ENCODE results near the gene EPB42. TPM values are rescaled to one million over a fixed set of nuclear protein-coding genes. Genes with fewer than 3 reads are reported as not detected.

Gene EPB42
- total and polyA plus RNA-seq, 2 experiments from 2014 or later, result not detected

GRCh38 chr15:43193710-43194109 is 27.1 kb downstream of the EPB42 start:
- Mint-ChIP-seq H3K4me3 (no peak overlapping the region), H3K9me3 (peaks cover 7% of the 10 kb centered on the region; the same call in 2 of the 3 replicates), H3K27me3 (ENCODE audit: insufficient read depth, low read depth, poor library complexity) (no peaks in the 10 kb centered on the region), H3K27ac (no peak overlapping the region), H3K36me3 (ENCODE audit: low read depth) (peaks cover 26% of the 10 kb centered on the region), H3K4me1 (no peaks in the 10 kb centered on the region; the same call in 2 of the 3 replicates)
- Histone ChIP-seq H4K20me1 (replicated peaks; ENCODE audit: insufficient read depth) (no peaks in the 10 kb centered on the region), H3K27ac (ENCODE audit: low read depth) (no peak overlapping the region), H3K4me2 (no peak overlapping the region), H3K27me3 (ENCODE audit: insufficient read depth) (no peaks in the 10 kb centered on the region), H3K4me1 (ENCODE audit: insufficient read depth) (no peaks in the 10 kb centered on the region), H3K79me2 (replicated peaks; ENCODE audit: insufficient read depth) (no peaks in the 10 kb centered on the region), H3K9me2 (ENCODE audit: insufficient read depth) (no peaks in the 10 kb centered on the region), H2AFZ (no peak overlapping the region), H3K36me3 (ENCODE audit: insufficient read depth) (0 out of 2 replicates have a peak, but pooled peaks cover 7% of the 10 kb centered on the region), H3K4me3 (no peak overlapping the region), H3F3A (replicated peaks; ENCODE audit: low read depth) (no peaks in the 10 kb centered on the region)
- TF ChIP-seq ZNF331 (CRISPR knock-in tag; IDR thresholded peaks at IDR 0.05; ENCODE audit: low read depth) (no peak), ZNF462 (CRISPR knock-in tag; IDR thresholded peaks at IDR 0.05) (no peak), REST (IDR thresholded peaks at IDR 0.05; ENCODE audit: unreplicated experiment) (no peak), POLR2AphosphoS5 (IDR thresholded peaks at IDR 0.05; ENCODE audit: low read depth) (no peak), ZNF114 (CRISPR knock-in tag; IDR thresholded peaks at IDR 0.05) (no peak), STAT1 (IDR thresholded peaks at IDR 0.05; ENCODE audit: unreplicated experiment) (no peak), ETS1 (IDR thresholded peaks at IDR 0.05) (no peak), NANOG (IDR thresholded peaks at IDR 0.05; ENCODE audit: borderline replicate concordance) (no peak), CREB1 (CRISPR knock-in tag; IDR thresholded peaks at IDR 0.05; ENCODE audit: low read depth) (no peak), EZH2phosphoT487 (IDR thresholded peaks at IDR 0.05; ENCODE audit: unreplicated experiment) (no peak)
- ATAC-seq (no peak), DNase-seq (ENCODE audit: low spot score) (no peak)
